Measurements from ENCODE around the gene MELK.

MELK gene

DNA sequence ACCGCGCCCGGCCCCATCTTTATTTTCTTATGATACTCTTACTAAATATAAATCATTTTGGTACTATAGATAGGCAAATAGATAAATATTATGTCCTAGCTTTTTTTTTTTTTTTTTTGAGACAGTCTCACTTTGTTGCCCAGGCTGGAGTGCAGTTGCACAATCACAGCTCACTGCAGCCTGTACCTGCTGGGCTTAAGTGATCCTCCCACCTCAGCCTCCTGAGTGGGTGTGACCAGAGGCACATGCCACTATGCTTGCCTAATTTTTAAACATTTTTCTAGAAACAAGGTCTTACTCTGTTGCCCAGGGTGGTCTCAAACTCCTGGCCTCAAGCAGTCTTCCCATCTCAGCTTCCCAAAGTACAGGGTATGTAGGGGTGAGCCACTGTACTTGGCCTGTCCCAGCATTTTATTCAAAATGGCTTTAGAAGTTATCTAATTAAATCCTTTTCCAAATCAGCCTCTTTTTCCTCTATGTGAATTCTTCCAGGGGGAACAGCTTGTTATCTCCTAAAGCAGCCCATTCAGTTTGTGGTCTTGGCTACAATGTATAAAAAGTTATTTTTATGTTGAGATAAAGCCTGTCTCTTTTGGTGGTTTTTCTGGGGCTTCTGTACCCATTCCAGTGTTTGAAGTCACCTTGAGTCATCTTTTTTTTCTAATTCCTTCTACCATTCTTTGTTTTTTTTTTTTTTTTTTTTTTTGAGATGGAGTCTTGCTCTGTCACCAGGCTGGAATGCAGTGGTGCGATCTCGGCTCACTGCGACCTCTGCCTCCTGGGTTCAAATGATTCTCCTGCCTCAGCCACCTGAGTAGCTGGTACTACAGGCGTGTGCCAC, 12.1 kb downstream of the MELK start:
- DNase-seq: no peak

DNA sequence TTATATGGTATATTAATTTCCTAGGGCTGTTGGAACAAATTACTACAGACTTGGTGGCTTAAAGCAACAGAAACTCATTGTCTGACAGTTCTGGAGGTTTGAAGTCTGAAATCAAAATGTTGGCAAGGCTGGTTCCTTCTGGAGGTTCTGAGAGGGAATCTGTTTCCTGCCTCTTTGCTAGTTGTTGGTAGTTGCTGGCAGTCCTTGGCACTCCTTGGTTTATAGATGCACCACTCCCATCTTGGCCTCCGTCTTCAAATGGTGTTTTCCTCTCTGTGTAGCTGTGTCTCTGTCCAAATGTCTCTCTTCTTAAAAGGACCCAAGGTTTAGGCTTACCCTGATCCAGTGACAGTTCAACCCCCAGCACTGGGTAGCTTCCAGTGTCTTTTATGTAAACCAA, 17.5 kb downstream of the MELK start:
- no peak for DNase-seq

DNA sequence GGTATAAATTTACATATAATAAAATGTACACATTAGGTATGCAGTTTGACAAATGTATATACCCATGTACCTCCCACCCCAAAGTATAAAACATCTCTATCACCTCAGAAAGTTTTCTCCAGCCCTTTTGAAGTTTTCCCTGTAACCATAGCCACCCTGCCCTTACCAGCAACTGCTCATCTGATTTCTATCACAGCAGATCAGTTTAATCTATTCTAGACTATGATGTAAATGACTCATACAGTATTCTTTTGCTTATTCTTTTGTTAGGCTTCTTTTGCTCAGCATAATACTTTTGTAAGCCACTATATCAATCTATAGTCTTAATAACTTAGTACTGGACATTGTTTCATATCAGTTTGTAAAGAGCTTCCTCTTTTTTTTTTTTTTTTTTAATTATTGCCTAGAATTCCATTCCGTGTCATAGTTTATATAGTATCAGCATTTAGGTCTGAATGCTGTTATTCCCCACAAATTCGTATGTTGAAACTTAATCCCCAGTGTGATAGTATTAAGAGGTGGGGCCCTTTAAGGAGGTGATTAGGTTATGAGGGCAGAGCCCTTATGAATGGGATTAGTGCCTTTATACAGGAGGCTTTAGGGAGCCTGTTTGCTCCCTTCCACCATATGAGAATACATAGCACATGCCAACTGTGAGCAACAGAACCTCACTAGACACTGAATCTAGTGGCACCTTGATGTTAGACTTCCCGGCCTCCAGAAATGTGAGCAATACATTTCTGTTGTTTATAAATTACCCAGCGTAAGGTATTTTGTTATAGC, 20.3 kb downstream of the MELK start:
- DNase-seq: no peak

DNA sequence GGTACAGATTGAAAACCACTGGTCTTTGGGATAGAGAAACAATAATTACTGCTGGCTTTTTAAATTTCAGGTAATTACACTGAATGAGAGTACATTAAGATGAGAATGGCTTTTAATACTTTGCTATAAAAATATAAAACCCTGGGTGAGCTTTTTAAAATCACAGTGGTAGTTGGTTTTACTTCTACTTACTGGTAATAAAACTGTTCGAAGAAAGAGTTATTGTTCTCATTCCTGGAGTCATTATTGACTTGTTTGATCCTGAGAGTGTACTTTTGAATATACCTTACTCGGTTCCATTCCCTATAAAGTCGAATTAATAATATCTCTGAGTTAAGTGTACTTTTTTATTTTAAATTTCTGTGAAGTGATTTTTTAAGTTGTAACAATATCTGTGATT, 21.5 kb downstream of the MELK start:
- DNase-seq: no peak

DNA sequence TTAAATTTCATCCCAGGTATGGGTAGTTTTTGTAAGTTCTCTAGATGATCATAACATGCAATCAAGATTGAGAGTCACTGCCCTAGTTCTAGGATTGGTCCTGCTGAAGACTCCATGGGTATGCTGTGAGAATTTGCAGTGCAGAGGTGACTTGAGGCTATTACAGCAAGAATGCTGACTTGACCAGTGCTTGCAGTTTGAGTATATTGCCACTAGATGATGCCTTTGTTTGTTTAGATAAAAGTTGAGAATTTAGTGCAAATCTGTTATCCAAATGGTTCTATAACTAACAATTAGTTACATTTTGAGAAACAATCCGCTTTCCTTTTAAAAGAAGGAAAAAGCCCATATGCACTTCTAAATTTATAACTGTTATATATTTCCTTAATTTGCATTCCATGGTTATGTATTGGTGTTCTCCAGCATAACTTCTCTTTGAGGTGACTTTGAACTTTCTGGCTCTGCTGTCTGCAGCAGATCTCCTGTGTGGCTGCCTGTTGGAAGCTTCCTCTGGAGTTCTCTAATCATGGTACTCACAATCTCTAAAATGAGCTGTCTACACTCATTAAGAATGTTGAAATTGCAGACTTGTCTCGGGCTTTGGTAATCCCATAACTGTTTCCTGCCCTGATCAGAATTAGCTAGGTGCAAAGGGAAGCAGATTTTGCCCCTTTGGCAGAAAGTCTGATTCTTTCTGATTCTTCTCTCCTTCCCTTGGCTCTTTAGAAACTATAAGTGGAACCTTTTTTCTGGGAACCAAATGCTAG, 24.9 kb downstream of the MELK start:
- no peak for DNase-seq

DNA sequence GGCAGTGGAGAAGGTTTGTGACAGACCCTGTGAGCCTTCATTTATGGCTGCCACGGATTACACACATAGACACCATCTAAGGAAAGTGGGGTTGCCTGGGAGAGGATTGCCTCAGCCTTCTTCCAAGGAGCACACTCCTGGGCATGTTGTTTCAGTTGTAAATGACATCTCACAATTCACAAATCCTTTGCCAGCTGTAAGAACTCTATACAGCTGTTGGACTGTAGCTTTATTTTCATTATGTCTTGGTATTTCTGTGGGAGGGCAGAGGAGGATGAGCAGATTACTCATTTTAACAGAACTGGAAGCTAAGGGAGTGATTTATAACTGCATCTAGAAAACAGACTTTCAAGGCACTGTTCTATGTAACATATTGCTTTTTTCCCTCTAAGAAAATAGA, 25.6 kb downstream of the MELK start:
- DNase-seq: no peak

DNA sequence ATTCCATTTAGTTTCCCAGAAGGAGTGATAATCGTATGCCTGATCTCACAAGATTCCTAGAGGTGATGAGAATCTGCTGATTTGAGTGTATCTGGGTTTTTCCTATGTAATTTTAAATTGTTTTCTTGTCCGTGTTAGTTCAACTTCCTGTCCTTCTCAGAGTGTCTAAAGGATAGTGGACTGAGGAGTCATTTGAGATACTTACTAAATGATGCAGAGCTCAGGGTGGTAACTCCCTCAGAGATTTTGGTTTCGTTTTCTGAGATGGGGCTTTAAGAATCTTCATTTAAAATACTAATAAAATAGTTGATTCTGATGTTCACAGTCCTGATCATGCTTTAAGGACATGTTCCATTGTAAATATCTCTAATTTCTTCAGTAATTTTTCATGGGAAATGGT, 30.3 kb downstream of the MELK start:
- DNase-seq: no peak

DNA sequence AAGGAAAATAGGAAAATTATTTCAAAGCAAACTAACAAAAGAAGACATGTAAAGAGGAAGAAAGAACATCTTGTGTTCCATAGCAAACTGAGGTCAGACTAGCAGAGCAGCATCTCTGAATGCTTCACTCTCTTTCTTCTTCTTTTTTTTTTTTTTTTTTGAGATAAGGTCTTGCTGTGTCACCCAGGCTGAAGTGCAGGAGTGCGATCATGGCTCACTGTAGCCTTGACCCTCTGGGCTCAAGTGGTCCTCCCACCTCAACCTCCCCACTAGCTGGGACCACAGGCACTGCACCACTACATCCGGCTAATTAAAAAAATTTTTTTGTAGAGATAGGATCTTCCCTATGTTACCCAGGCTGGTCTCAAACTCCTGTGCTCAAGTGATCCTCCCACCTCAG, 36.6 kb downstream of the MELK start:
- DNase-seq: no peak

DNA sequence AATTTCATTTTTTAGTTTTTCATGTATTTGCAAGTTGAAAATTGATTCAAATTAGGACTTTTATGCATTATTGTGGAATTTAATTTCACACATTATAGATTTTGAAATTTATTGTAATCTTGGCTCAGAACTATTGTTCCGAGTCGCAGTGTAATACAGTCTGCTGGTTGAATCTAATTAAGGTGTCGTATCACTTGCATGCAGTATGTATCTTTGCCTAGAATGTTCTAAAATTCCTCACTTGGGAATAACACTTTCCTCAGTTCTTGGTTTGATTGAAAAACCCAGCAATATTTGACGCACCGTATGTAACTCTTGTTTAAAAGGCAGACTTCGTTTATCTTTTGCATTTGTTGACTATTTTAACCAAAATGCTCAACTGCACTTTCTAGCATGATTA, 49.4 kb downstream of the MELK start:
- DNase-seq: no peak

DNA sequence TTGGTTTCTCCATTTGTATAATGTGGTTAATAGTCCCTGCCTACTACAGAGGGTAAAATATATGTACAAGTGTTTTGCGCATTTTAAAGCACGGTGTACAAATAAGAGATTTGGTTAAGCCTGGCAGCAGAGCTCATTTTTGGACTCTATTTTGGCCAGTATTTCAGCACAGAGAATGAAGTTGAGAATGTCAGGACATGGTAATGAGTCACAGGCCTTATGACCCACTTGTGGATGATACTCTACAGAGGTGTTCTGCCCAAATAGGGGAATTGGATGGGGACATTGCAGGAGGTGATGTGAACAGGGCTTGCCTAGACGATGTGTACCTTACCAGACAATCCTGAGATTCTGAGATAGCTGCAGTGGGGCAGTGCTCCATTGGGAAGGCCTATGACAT, 50.6 kb downstream of the MELK start:
- DNase-seq: no peak

DNA sequence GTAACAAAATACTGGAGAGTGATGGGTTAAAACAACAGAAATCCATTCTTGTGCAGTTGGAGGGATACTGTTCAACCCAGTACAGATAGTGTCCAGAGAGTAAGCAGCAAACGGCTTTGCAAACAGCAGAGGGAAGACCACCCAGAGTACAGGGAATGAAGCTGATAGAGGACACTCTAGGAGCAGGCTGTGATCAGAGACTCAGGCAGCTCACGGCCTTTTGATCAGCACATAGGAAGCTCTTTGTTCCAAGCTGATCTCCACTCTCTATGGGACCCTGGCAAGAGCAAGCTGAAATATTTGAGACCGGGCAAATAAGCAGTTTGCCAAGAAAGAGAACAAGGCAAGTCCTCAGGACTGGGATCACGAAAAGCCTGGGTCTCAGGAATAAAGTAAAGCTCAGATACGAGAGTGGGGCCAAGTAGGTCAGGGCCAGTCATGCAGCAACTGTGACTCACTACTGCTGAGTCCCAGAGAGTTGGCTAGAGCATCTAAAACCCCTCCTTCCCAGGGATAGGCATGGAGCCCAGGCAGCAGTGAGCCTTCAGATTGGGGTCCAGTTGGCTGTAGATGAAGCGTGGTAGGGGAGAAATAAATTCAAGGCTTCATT, 52.4 kb downstream of the MELK start:
- no peak for DNase-seq

DNA sequence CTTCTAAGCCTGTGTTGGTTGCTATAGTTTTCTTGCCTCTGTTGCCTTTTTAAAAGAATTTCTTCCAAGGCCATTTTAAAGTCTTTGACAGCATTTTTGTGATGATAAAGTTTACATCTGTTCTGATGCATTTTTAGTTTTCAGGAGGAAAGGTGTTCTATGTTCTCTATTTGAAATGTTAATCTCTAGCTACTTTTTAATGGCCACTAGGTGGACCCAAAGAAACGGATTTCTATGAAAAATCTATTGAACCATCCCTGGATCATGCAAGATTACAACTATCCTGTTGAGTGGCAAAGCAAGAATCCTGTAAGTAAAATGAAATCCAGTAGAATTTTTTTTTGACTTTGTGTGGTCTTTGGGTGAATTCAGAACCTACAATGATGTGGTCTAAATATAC, 60.2 kb downstream of the MELK start:
- DNase-seq: no peak

DNA sequence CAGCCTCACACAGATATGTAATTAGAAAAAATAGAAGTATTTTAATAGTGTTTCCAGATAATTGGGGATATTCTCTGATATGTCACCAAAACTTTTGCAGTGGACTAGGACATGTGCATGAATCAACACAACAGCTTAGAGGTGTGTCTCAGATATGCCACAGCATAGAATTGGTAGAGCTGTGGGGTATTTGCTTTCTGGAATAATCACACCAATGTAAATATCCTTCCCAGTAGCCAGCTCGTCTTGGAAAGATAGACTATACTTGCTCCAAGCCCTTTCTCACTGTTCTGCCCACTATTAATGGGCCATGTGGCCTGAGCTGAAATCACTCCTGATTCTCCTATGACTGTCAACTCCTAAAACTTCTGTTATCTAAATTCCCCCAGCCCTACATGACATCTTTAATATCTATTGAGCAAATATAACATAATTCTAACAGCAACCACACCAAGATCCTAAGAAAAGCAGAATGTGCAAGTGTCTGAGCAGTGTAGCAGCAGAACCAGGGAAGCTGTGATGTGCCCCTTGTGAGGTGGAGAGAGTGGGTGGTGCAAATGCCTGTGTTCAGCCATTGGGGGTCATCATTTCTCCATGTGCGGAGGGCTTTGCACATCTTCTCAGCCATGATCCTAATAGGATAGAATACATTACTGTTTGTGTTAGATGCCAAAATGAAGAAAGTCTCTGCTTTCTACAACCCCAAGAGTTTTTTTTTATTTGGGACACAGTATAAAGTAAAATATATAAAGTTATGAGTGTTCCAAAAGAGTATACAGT, 65.0 kb downstream of the MELK start:
- DNase-seq: no peak

DNA sequence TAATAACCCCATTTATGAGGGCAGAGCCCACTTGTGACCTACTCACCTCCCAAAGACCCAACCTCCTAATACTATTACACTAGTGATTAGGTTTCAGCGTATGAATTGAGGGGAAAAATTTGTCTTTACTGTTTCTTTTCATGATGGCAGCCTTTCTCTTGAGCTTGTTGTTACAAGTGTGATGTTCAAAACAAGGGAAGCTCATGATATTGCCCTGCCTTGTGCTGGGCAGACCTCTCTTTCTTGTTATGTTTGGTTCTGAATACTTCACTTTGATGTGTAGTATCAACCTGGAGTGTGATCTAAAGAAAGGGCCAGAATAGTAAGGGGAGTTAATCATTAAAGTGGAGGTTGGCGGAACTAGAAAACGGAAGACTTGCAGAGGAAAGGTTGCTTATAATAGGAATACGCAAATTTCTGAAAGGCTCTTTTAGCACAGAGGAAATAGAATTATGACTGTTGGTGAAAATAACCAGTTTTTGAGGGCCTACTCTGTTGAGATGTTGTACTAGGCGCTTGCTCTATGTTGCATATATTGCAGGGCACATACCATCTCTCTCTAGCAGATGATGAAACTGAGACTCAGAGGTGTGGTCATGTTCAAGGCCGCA, 68.2 kb downstream of the MELK start:
- no peak for DNase-seq

DNA sequence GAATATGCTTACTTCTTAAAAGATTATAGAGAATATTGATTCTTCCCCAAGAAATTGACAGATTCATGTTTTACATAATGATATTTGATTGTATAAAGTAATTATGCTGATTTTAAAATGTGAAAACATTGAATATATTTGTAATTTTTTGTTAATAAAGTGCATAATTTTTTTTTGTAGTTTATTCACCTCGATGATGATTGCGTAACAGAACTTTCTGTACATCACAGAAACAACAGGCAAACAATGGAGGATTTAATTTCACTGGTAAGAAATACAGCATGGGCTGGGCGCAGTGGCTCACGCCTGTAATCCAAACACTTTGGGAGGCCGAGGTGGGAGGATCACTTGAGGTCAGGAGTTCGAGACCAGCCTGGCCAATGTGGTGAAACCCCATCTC, 70.1 kb downstream of the MELK start:
- DNase-seq: no peak

DNA sequence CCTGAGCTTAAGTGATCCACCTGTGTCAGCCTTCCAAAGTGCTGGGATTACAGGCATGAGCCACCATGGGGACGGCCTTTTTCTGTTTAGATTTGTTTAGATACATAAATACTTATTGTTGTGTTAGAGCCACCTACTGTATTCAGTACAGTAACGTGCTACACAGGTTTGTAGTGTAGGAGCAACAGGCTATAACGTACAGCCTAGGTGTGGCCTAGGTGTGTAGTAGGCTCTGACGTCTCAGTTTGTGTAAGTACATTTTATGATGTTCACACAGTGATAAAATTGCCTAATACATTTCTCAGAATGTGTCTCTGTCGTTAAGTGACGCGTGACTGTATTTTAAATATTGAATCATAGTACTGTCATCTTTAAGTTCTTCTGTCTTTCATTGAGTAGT, 84.1 kb downstream of the MELK start:
- DNase-seq: no peak

DNA sequence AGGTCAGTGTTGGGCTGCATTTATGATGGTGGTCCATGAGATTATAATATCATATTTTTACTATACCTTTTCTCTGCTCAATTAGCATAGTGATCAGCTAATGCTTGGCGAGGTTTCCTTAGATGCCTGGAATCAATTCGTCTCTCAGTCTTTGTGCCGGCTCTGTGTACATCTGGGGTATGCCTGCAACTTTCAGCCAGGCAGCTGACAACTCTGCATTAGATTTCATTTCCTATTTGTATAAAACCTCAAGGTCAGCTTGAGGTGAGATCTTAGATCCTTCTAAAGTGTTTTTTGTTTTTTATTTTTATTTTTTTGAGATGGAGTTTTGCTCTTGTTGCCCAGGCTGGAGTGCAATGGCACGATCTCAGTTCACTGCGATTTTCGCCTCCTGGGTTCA, 86.8 kb downstream of the MELK start:
- DNase-seq: no peak

DNA sequence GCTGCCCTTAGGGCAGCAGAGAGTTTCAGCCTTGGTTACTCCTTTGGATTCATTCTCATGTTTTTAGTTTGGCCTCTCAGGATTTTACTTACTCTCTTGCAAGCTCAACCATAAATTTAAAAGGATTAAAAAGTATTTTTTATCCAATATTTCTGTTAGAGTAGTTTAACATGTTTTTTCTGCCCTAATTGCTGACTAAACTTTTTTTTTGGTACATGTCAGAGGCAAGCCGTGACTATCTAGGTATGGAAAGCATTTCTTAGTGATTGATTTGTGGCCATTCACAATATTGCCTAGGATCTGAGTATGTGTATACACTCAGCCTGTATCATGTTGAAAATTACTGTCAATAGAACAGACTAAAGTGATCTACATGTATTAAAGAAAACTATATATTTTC, 92.1 kb downstream of the MELK start:
- DNase-seq: no peak

DNA sequence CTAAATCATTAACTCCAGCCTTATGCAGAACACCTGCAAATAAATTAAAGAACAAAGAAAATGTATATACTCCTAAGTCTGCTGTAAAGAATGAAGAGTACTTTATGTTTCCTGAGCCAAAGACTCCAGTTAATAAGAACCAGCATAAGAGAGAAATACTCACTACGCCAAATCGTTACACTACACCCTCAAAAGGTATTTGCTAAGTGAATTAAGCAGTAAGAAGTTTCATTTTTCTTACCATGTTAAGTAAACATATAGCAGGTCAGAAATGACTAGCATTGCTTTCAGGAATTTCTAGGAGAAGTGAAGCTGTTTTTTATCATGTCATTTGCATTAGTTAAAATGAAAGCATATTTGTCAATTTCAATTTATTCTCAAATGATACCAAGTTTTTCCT, 92.7 kb downstream of the MELK start:
- DNase-seq: no peak

DNA sequence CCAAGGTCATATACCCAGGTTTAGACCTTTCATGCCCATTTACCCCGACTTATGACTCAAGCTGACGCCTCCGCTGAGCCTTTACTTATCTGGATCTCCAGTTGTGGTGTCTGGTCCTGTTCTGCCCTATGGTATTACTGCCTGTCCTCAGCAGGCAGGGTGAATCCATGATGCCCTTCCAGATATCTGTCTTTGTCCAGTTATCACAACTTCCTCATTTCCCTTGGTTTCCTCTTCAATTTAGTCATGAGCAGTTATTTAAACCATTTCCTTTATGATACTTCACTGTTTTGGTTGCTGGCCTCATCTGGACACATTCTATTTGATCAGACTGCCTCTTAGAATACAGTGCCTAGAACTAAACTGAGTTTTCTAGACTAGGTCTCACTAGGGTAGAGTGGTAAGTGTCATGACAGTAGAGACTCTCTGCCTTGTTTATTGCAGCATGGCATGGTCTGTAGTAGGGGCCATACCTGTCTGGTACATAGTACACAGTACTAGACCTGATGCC, 93.3 kb downstream of the MELK start:
- DNase-seq: no peak

DNA sequence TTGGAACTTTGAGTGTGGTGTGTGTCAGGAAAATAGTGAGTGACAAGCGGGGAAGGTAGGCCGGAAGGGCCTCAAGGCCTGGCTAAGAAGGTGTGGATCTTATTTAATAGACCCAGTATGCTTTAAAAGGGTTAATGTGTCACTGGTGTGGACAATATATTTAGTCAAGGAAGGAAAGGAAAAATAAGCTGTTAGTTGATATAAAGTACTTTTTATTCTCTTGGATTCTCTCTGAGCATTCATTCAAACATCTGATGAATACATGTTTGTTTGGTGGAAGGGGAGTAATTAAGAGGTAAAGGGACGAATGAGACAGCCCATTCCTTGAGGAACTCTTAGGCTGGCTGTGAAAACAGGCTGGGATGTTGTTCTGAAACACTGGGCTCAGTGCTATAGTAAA, 98.9 kb downstream of the MELK start:
- DNase-seq: no peak

DNA sequence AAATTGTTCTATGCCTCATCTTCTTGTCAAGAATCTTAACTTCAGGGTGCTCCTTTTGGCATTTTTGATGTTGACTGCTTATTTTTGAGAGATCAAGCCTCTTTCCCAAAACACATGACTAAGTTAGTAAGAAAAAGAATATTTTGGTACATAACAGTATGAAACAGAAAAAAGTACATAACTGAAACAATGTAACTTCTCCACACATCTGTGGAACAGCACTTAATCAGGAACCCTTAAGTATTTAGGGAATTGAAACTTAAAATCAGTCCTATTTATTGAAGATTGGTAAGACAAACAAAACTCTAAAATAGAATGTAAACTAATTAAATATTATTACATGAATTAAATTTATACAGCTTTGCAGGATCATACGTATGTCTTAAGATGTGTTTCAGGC, 103.4 kb downstream of the MELK start:
- no peak for DNase-seq

Data from SHP77 treated with DMSO at 0.1 percent for 48 hours (cell line).